ENCODE data around the gene ITK. TPM values are rescaled to one million over a fixed set of nuclear protein-coding genes. Genes with fewer than 3 reads are reported as not detected.

The ITK gene
- polyA plus RNA-seq, 1 donor (not counting 4 experiments of a cell fraction or from before 2014, with no cell fraction given): not detected

- no peak overlapping the region for H3K4me3 ChIP-seq (ENCODE audit: control insufficient read depth in 2 of 3, extremely low read depth in 1 of 3, insufficient read depth in 2 of 3, low read depth in 1 of 3, low read length in 3 of 3)
- H3K36me3 ChIP-seq (ENCODE audit: control insufficient read depth in 2 of 2, extremely low read depth in 1 of 2, insufficient read depth in 2 of 2, low read length in 2 of 2): no peaks in the 10 kb centered on the region
- DNase-seq (ENCODE audit: low read depth, low spot score) (no peak), FAIRE-seq (no peak)
- no peak overlapping the region for H2AFZ ChIP-seq (ENCODE audit: control insufficient read depth, low read length)
- no peaks in the 10 kb centered on the region for H3K4me1 ChIP-seq (ENCODE audit: control insufficient read depth, extremely low read depth, insufficient read depth, low read length)
- H3K4me2 ChIP-seq (ENCODE audit: control insufficient read depth, extremely low read depth, insufficient read depth, low read depth, low read length): no peak overlapping the region
- no peaks in the 10 kb centered on the region for H3K79me2 ChIP-seq (ENCODE audit: control insufficient read depth, insufficient read depth, low read length)
- no peaks in the 10 kb centered on the region for H3K9me1 ChIP-seq (ENCODE audit: control insufficient read depth, extremely low read depth, insufficient read depth, low read length)
- no peak overlapping the region for H3K9ac ChIP-seq (ENCODE audit: control insufficient read depth, extremely low read depth, insufficient read depth, low read length)
- H3K27me3 ChIP-seq (ENCODE audit: control insufficient read depth, extremely low read depth, insufficient read depth, low read length): no peaks in the 10 kb centered on the region
- TF ChIP-seq EZH2 (IDR thresholded peaks at IDR 0.05; ENCODE audit: low read length) (no peak), CTCF (optimal IDR thresholded peaks at IDR 0.05 in 1 of 3, IDR thresholded peaks at IDR 0.05 in 1 of 3, conservative IDR thresholded peaks at IDR 0.05 in 1 of 3; ENCODE audit: extremely low read depth in 1 of 3, insufficient read depth in 2 of 3, low read length in 3 of 3) (no peak)
- H3K27ac ChIP-seq (ENCODE audit: control insufficient read depth, insufficient read depth, low read length): no peak overlapping the region
- H3K9me3 ChIP-seq (ENCODE audit: control insufficient read depth, low read depth, low read length): no peaks in the 10 kb centered on the region
- dilution Hi-C loops (cut with MboI; ENCODE audit: extremely low pct_ligation_motif_present, low sequenced_read_pairs): no loop called here
- H4K20me1 ChIP-seq (ENCODE audit: control insufficient read depth, extremely low read depth, insufficient read depth, low read length): no peaks in the 10 kb centered on the region
Measured at GRCh38 chr5:157286761-157287211, 106.1 kb downstream of the ITK start.

- H3K9me1 ChIP-seq (ENCODE audit: control insufficient read depth, extremely low read depth, insufficient read depth, low read length): no peaks in the 10 kb centered on the region
- H3K27ac ChIP-seq (ENCODE audit: control insufficient read depth, insufficient read depth, low read length): no peak overlapping the region
- H3K4me3 ChIP-seq (ENCODE audit: control insufficient read depth in 2 of 3, extremely low read depth in 1 of 3, insufficient read depth in 2 of 3, low read depth in 1 of 3, low read length in 3 of 3): no peak overlapping the region
- H3K36me3 ChIP-seq (ENCODE audit: control insufficient read depth in 2 of 2, extremely low read depth in 1 of 2, insufficient read depth in 2 of 2, low read length in 2 of 2): no peaks in the 10 kb centered on the region
- TF ChIP-seq EZH2 (IDR thresholded peaks at IDR 0.05; ENCODE audit: low read length): no peak
- TF ChIP-seq CTCF (optimal IDR thresholded peaks at IDR 0.05 in 1 of 3, IDR thresholded peaks at IDR 0.05 in 1 of 3, conservative IDR thresholded peaks at IDR 0.05 in 1 of 3; ENCODE audit: extremely low read depth in 1 of 3, insufficient read depth in 2 of 3, low read length in 3 of 3): no peak
- no peaks in the 10 kb centered on the region for H3K79me2 ChIP-seq (ENCODE audit: control insufficient read depth, insufficient read depth, low read length)
- H4K20me1 ChIP-seq (ENCODE audit: control insufficient read depth, extremely low read depth, insufficient read depth, low read length): no peaks in the 10 kb centered on the region
- no peak for FAIRE-seq
- no peaks in the 10 kb centered on the region for H3K9me3 ChIP-seq (ENCODE audit: control insufficient read depth, low read depth, low read length)
- no peak overlapping the region for H2AFZ ChIP-seq (ENCODE audit: control insufficient read depth, low read length)
- no peak for DNase-seq (ENCODE audit: low read depth, low spot score)
- no peak overlapping the region for H3K4me2 ChIP-seq (ENCODE audit: control insufficient read depth, extremely low read depth, insufficient read depth, low read depth, low read length)
- H3K27me3 ChIP-seq (ENCODE audit: control insufficient read depth, extremely low read depth, insufficient read depth, low read length): no peaks in the 10 kb centered on the region
- H3K9ac ChIP-seq (ENCODE audit: control insufficient read depth, extremely low read depth, insufficient read depth, low read length): no peak overlapping the region
- dilution Hi-C loops (cut with MboI; ENCODE audit: extremely low pct_ligation_motif_present, low sequenced_read_pairs): no loop called here
- no peaks in the 10 kb centered on the region for H3K4me1 ChIP-seq (ENCODE audit: control insufficient read depth, extremely low read depth, insufficient read depth, low read length)
Measured at GRCh38 chr5:157288405-157289163, 107.9 kb downstream of the ITK start.
